NT2/D1 (cell line): ENCODE measurements around the gene EIF1.

Experiments used
- SUZ12 ChIP-seq: IDR thresholded peaks from 2 replicates; pipeline ENCODE4 v1.6.1; 2011; ENCODE audit not compliant: insufficient read length, insufficient read depth; ENCODE audit errors: extremely low read depth
- YY1 ChIP-seq: IDR thresholded peaks from 2 replicates; pipeline ENCODE4 v1.6.1; 2011; ENCODE audit not compliant: insufficient read length, insufficient read depth
- ZNF274 ChIP-seq: IDR thresholded peaks from 2 replicates; pipeline ENCODE4 v1.6.1; 2011; ENCODE audit warnings: mild to moderate bottlenecking, low read depth, low read length

GRCh38 chr17:41654678-41655607, 33.7 kb upstream of the EIF1 start:
- TF ChIP-seq ZNF274 (no peak), YY1 (no peak), SUZ12 (no peak)
